Retinal pigment epithelial cell (primary cell): ENCODE measurements around the gene UBE2V1.
"Not testable (repeated sequence)": the region's sequence is repeated elsewhere in the genome, so short reads cannot be mapped to it uniquely, and the experiment has no call there.

ENCODE experiments used
- DNase-seq: peaks from one replicate; pipeline ENCODE4 v3.0.0-alpha.2; 2010; ENCODE audit warnings: low read depth
- H3K4me3 ChIP-seq: 2 replicates; pipeline ENCODE4 v1.5.1; 2011; ENCODE audit warnings: mild to moderate bottlenecking, low read length, control low read depth, moderate library complexity
- CTCF ChIP-seq: conservative IDR thresholded peaks from 2 replicates; pipeline ENCODE4 v1.5.1; 2011; ENCODE audit warnings: low read depth, low read length, control low read depth, inconsistent platforms

The UBE2V1 gene

GRCh38 chr20:50112512-50113419 lies at the start of gene UBE2V1:
Gene UBE2V1, minus strand, starts transcription at chr20:50113150. Its CDS starts 22 bp downstream, at chr20:50113128.
- H3K4me3 ChIP-seq: peak within 1 kb of the TSS; percentile 94
- DNase-seq: no peak
- peak; percentile 54 for TF ChIP-seq CTCF

DNA sequence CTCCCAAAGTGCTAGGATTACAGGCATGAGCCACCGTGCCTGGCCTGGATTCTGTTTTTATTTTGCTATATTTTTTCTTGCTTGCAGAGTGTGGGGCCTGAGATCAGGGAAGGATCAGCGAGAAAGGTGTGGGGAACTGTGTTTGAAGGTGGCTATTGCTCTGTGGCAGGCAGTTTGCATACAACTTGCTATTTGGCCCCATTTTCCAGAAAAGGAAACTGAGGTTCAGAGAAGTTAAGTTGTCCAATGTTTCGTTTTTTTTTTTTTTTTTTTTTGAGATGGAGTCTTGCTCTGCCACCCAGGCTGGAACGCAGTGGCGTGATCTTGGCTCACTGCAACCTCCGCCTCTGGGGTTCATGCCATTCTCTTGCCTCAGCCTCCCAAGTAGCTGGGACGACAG lies 48.5 kb upstream of the UBE2V1 start:
- not testable (repeated sequence) for DNase-seq

GRCh38 chr20:50153500-50154377 lies 40.8 kb upstream of the UBE2V1 start, which contains the start of gene PEDS1:
Gene PEDS1, minus strand, starts transcription at chr20:50153723. Its CDS starts 86 bp downstream, at chr20:50153637.
- TF ChIP-seq CTCF: no peak
- peak; percentile 56 for DNase-seq
- peak within 1 kb of the TSS; percentile 83 for H3K4me3 ChIP-seq

More for the DNA sequence above, 48.5 kb upstream of the UBE2V1 start:
- not testable (repeated sequence) for H3K4me3 ChIP-seq

GRCh38 chr20:50153153-50153499 lies 40.2 kb upstream of the UBE2V1 start:
- H3K4me3 ChIP-seq: peak overlapping the region; percentile 83
- no peak for TF ChIP-seq CTCF
- no peak for DNase-seq

- TF ChIP-seq CTCF: no peak
- peak overlapping the region; percentile 83 for H3K4me3 ChIP-seq
- DNase-seq: no peak
These were observed 39.6 kb upstream of the UBE2V1 start for GRCh38 chr20:50152394-50153152.

DNA sequence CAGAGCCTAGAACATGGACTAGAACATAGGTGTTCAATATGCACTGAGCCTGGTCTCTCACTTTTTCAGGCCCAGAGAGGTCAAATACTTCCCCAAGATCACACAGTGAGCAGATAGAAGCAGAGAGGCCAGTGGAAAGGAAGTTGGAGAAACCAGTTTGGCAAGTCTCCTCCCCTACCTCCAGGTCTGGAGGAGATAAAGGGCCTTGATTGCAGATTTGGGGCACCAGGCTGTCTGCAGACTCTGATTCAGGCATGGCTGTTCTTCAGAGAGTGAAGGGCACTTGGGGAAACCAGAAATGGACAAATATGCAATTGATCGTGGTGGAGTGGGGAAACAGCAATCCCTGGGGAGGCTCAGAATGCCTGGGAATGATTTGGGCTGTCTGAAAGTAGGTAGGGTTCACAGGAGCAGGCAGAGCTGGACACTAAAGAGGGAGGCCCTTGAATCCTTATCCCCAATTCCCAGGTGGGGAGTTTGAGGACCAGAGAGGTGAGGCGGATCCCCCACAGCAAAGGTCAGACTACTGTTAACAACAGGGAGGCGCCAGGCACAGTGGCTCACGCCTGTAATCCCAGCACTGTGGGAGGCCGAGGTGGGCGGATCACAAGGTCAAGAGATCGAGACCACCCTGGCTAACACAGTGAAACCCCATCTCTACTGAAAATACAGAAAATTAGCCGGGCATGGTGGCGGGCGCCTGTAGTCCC lies 38.2 kb upstream of the UBE2V1 start:
- no peak for DNase-seq
- no peak for TF ChIP-seq CTCF
- H3K4me3 ChIP-seq: no peak overlapping the region
